HuH-7 (cell line): ENCODE results near the gene OCA2.
"Not testable (repeated sequence)": the region's sequence is repeated elsewhere in the genome, so short reads cannot be mapped to it uniquely, and the experiment has no call there.

Source experiments
- DNase-seq: peaks from one replicate; pipeline ENCODE4 v3.0.0; 2011; ENCODE audit warnings: low spot score

Gene OCA2

DNA sequence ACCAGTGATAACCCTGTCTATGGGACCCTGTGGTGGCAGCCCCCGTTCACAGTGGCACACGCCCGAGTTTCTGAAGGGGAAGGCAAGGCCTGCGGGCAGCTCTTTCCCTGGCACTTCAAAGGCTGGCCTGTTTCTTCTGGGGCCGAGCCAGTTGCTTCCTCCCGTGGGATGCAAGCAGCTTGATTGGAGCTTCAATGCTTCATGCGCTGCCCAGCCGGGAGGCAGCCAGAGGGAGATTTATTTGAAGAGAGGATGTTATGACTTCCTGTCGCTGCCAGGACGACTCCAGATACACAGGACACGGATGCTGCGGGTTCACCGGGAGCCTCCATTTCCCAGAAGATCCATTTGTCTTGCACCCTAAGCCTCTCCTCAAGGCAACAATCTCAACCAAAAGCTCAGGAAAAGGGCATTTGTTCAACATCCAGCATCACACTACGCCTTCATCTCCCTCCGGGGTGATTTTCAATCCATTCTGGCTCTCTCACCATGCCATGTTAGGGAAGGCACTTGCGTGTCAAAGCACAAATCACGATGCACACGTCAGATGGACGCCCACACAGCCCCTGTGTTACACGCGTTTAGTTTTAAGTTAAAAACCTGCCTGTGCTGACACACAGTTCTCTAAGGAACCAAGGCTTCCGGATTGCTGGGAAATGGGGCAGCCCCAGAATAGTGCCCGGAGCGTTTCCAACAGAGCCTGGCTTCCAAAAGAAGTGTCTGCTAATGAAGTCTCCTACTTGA is 330.2 kb downstream of the OCA2 start:
- DNase-seq: no peak

- DNase-seq: no peak
Measured at GRCh38 chr15:27767918-27768640, 331.0 kb downstream of the OCA2 start.

DNA sequence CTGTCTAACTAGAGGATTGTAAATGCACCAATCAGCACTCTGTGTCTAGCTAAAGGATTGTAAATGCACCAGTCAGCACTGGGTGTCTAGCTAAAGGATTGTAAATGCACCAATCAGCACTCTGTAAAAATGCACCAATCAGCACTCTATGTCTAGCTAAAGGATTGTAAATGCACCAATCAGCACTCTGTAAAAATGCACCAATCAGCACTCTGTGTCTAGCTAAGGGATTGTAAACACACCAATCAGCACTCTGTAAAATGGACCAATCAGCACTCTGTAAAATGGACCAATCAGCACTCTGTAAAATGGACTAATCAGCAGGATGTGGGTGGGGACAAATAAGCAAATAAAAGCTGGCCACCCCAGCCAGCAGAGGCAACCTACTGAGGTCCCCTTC is 331.7 kb downstream of the OCA2 start:
- not testable (repeated sequence) for DNase-seq

- DNase-seq: no peak
Measured at GRCh38 chr15:27764339-27764738, 334.8 kb downstream of the OCA2 start.

- no peak for DNase-seq
Measured at GRCh38 chr15:27763514-27763913, 335.6 kb downstream of the OCA2 start.

DNA sequence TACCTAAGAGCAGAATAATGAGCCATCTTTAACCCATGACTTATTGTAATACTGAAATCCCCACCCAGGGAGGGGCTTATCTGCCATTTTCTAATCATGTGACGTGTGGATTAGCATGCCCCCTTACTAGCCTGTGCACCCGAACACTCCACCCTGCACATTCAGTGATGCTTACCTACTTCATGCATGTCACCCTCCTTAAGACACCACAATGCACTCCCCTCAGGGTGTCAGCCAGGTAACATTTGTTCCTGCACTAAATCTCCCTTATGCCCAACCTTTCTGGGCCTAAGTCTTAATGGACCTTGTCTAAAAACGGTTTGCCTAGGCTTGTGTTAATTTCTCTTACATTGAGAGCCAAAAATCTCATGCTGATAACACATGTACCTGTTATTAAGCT is 336.6 kb downstream of the OCA2 start:
- no peak for DNase-seq

GRCh38 chr15:27757052-27757451 is 342.1 kb downstream of the OCA2 start:
- no peak for DNase-seq

- no peak for DNase-seq
Measured at GRCh38 chr15:27752691-27753090, 346.4 kb downstream of the OCA2 start.

- no peak for DNase-seq
Measured at GRCh38 chr15:27747997-27748396, 351.1 kb downstream of the OCA2 start.

DNA sequence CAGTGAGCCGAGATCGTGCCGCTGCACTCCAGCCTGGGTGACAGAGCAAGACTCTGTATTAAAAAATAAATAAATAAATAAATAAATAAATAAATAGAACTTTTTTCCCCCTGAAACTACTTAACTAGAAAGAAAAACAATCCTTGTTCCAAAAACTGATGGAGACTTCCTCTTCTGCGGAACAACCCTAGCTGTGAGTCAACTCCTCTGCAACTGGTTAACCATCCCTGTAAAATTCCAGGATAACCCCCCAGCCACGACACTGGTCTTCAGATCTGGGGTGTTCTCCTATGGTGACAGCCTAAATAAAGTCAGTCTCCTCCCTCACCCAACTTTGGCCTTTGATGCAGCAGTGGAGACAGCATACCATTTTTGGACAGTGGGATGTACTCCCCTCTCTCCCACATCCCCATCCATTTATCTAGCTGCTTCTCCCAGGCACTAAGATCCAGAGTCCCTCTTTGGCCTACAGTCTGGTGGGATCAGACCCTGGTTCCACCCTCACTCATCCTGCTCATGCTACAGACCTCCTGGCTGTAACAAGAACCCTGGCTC is 352.6 kb downstream of the OCA2 start:
- no peak for DNase-seq

DNA sequence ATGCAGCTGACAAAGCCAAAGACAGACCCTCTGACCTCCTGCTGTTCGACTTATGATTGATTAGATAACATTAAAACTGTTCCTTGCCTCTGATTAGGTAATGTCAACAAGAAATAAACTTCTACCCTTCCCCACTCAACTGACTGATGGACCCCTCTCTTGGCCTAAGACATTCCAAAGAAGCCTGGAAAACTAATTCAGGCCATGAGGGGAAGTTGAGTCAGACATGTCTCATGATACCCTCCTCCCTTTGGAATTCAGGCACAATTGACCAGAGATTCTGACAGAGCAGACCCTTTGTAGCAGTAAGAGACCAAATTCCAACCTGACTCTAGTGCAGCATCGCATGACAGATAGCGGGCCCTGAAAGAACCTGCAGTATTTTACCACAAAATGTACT is 354.5 kb downstream of the OCA2 start:
- DNase-seq: no peak

DNA sequence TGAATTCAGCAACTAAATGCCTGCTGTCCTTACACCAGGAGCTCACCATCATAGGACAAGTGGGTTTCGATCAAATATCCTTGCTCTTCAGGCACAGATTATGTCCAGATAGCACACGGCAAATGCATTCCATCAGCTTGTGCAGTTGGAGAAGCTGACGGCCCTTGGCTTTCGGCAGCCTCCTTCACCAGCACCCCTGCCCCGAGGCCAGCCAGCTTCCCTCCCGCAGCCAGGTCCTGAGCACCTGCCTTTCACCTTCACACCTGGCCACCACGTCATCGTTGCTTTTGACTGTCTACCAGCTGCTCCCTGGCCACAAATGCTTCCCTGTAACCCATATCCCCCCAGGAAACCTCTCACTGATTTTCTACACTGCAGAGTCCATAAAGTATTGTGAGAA is 355.5 kb downstream of the OCA2 start:
- no peak for DNase-seq

DNA sequence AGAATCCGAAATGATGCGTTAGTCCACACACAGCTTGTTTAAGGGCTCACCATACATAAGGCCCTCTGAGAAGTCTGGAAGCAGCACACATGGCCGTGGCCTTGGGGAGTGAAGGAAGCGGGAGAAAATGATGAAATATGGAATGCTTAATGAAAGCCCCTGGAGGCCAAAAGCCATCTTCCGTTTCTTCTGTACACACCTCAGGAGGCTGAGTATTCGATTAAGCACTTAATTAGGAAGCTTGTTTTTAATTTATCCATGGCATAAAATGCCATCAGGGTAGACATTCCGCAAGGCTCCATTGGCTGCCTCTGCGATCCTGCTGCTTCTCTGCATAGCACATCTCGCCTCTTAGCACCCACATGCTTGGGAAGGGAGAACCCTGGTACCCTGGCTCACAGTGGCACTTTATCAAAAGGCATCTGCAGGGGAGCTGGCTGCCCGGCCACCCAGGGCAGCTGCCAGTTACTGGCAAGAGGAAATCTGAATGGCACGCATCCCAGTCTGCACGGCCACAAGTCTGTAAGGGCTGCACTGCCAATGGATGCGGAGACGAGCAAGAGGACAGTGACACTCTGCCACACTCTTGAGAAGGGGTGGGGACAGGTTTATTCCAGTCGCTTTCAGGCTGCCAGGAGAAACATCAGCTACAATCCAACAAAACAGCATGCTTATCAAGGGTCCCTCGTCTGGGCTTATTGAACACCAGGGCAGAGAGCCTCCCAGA is 356.2 kb downstream of the OCA2 start:
- no peak for DNase-seq

DNA sequence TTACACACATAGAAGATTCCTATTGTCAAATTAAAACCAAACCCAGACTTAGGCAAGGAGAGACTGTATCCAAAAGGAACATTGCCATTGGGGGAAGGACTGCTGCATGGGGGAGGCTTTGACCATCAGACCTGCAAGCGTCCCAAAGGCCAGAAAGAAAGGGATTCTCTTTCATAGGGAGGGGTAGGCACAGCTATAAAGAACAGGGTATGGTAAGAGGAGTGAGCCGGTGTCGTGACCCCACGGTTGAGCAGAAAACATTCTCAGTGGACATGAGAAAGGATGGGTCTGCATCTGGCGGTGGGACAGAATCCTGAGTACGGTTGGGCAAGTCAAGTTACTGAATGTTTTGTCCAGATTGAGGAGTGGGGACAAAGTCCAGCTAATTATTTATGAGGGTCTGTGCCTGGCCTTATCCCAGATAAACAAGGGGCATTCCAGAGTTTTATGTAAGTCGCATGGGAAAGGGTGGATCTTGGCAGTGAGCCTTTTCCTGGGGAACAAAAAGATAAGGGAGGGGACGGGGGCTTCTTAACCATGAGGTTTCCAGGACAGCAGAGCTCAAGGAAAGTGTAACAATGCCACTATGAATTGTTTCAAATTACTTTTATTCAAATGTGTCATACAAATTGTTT is 357.8 kb downstream of the OCA2 start:
- no peak for DNase-seq

DNA sequence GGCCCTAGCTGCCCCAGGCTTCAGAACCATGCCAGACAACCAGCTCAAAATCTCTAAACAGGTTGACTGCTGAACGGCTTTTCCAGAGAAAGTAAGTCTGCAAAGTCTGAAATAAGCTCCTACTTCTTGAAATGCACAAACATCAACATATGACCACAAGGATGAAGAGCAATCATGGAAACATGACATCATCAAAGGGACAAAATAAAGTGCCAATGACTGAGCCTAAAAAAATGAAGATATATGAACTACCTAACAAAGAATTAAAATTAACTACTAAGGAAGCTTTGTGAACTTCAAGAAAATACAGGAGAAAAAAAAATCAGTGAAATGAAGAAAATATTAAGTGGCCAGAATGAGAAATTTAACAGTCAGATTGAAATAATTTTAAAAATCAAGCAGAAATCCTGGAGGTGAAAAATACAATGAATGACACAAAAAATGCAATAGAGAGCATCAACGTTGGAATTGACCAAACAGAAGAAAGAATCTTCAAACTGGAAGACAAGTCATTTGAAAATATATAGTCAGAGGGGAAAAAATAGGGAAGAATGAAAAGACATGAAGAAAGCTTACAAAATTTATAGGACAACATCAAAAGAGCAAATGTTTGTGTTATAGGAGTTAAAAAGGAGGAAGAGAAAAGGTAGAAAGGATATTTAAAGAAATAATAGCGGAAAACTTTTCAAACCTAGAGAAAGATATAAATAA is 364.2 kb downstream of the OCA2 start:
- no peak for DNase-seq

GRCh38 chr15:27731776-27732175 is 367.3 kb downstream of the OCA2 start:
- DNase-seq: no peak

DNA sequence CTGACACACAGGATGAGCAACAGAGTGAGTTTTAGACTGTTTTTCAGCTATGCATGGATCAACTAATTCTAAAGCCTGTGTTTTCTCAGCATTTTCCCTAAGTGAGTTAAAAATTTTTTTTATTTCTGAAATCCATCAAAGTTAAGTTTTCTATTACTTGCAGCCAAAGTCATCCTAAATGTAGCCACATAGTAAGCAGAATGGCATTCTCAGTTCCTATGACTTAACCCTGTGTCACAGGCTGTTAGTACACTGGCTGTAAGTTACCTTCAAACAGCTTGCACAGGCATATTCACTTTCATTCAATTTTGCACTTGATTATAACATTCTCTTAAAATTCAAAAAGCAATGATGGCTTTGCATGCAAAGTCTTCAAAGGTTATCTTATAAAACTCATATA is 368.2 kb downstream of the OCA2 start:
- DNase-seq: no peak

GRCh38 chr15:27725731-27726130 is 373.4 kb downstream of the OCA2 start:
- DNase-seq: no peak

- no peak for DNase-seq
Measured at GRCh38 chr15:27723821-27724220, 375.3 kb downstream of the OCA2 start.

- DNase-seq: no peak
Measured at GRCh38 chr15:27722102-27722501, 377.0 kb downstream of the OCA2 start.

GRCh38 chr15:27714675-27715074 is 384.4 kb downstream of the OCA2 start:
- no peak for DNase-seq

- DNase-seq: not testable (repeated sequence)
Measured at GRCh38 chr15:27713850-27714249, 385.3 kb downstream of the OCA2 start.
